Thoracic aorta (tissue), 2 donors: ENCODE data around the gene MARK4. TPM values are rescaled to one million over a fixed set of nuclear protein-coding genes. Genes with fewer than 3 reads are reported as not detected.
"Not testable (repeated sequence)": the region's sequence is repeated elsewhere in the genome, so short reads cannot be mapped to it uniquely, and the experiment has no call there.

ENCODE experiments used
- ATAC-seq: fragments of 150-250 bp; one replicate; pipeline ENCODE4 v1.8.0; 2017; ENCODE audit warnings: low read depth; ENCODE audit not compliant: insufficient number of reproducible peaks, low FRiP score
- DNase-seq: peaks from one replicate; pipeline ENCODE4 v3.0.0-alpha.2; 2020; ENCODE audit warnings: low spot score
- H3K27ac ChIP-seq, 2 donors: fragments of 200-600 bp; sonication (generic); 1 replicate in 1 of 2; 2 replicates in 1 of 2; pipeline ENCODE4 v1.5.1; 2016; ENCODE audit warnings: mild to moderate bottlenecking in 2 of 2, moderate library complexity in 2 of 2
- H3K27me3 ChIP-seq: fragments of 200-600 bp; sonication (generic); replicated peaks from 2 replicates; pipeline ENCODE4 v1.6.0; 2016; ENCODE audit warnings: mild to moderate bottlenecking; ENCODE audit not compliant: insufficient read depth
- H3K36me3 ChIP-seq: fragments of 200-600 bp; sonication (generic); one replicate; pipeline ENCODE4 v1.5.1; 2016
- H3K4me1 ChIP-seq, 2 donors: fragments of 200-600 bp; sonication (generic); 1 replicate in 1 of 2; 2 replicates in 1 of 2; pipeline versions ENCODE4 v1.5.1 to v1.6.0; 2016; ENCODE audit warnings: low read depth in 2 of 2, mild to moderate bottlenecking in 1 of 2; ENCODE audit not compliant: control insufficient read depth in 1 of 2
- H3K4me3 ChIP-seq: fragments of 200-600 bp; sonication (generic); 2 replicates; pipeline ENCODE4 v1.5.1; 2016; ENCODE audit warnings: mild to moderate bottlenecking
- H3K9me3 ChIP-seq: fragments of 200-600 bp; sonication (generic); 2 replicates; pipeline ENCODE4 v1.5.1; 2016
- total RNA-seq, 2 donors: library from RNA; depleted of rRNA; stranded (reverse); fragments of >200 nt; gene quantifications; one replicate each; pipeline versions ENCODE4 v1.1.0 to v1.2.3, GENCODE V29; 2016
- TF ChIP-seq, protein P1 (sequence below): fragments of 200-600 bp; sonication (generic); IDR thresholded peaks from one replicate; pipeline ENCODE4 v1.5.1; 2019; ENCODE audit warnings: antibody characterized with exemption

Gene MARK4
- total RNA-seq, 2 donors from 2014 or later: 24.1 to 36.2 TPM

DNA sequence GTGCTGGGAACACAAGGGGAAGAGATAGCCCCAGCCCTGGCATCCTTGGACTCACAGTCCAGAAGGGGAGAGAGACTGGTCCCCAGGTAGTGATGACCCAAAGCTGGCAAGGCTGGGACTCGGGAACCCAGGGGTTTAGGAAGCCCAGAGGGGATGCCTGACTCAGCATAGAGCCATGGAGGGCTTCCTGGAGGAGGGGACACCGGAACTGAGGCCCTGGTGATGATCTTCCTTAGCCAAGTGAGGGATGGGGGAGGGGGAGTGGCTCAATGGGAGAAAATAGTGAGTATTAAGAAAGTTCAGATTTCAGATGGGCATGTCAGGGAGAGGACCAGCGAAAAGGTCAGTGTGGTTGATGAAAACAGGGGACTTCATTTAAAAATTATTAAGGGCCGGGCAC is 32.6 kb upstream of the MARK4 start:
- ATAC-seq: no peak
- no peaks in the 10 kb centered on the region for H3K9me3 ChIP-seq
- H3K27me3 ChIP-seq: no peaks in the 10 kb centered on the region
- TF ChIP-seq, protein P1, sequence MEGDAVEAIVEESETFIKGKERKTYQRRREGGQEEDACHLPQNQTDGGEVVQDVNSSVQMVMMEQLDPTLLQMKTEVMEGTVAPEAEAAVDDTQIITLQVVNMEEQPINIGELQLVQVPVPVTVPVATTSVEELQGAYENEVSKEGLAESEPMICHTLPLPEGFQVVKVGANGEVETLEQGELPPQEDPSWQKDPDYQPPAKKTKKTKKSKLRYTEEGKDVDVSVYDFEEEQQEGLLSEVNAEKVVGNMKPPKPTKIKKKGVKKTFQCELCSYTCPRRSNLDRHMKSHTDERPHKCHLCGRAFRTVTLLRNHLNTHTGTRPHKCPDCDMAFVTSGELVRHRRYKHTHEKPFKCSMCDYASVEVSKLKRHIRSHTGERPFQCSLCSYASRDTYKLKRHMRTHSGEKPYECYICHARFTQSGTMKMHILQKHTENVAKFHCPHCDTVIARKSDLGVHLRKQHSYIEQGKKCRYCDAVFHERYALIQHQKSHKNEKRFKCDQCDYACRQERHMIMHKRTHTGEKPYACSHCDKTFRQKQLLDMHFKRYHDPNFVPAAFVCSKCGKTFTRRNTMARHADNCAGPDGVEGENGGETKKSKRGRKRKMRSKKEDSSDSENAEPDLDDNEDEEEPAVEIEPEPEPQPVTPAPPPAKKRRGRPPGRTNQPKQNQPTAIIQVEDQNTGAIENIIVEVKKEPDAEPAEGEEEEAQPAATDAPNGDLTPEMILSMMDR: no peak
- no peak for DNase-seq
- H3K4me3 ChIP-seq: no peak overlapping the region
- H3K27ac ChIP-seq: no peak overlapping the region
- peaks cover 6 to 8% of the 10 kb centered on the region in 2 donors for H3K4me1 ChIP-seq
- H3K36me3 ChIP-seq: no peaks in the 10 kb centered on the region

DNA sequence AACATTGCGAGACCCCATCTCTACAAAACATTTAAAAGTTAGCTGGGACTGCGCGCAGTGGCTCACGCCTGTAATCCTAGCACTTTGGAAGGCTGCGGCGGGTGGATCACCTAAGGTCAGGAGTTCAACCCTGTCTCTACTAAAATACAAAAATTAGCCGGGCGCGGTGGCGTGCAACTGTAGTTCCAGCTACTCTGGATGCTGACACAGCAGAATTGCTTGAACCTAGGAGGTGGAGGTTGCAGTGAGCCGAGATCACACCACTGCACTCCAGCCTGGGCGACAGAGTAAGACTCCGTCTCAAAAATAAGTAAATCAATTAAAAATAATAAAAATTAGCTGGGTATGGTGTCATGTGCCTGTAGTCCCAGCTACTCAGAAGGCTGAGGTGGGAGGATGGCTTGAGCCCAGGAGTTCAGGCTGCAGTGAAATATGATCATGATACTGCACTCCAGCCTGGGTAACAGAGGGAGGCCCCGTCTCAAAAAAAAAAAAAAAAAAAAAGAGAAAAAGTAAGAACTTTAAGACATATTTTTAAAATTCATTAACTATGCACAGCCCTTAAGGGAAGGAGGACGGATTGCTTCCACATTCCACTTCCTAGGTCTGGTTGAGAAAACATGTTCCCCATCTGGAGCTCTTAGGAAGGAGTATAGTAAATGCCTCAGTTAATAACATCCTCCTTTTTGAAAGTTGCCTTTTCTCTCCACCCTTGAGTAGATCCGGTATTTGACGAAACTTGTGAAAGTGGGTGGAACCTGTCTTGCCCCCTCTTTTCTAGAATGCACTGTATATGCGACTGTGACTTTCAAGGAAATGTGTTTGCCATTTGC is 31.9 kb upstream of the MARK4 start:
- ATAC-seq: no peak
- Histone ChIP-seq H3K9me3 (no peaks in the 10 kb centered on the region), H3K4me1 (peaks cover 6 to 8% of the 10 kb centered on the region in 2 donors), H3K36me3 (no peaks in the 10 kb centered on the region), H3K27me3 (no peaks in the 10 kb centered on the region), H3K4me3 (no peak overlapping the region), H3K27ac (no peak overlapping the region)
- no peak for DNase-seq
- TF ChIP-seq, protein P1: no peak

DNA sequence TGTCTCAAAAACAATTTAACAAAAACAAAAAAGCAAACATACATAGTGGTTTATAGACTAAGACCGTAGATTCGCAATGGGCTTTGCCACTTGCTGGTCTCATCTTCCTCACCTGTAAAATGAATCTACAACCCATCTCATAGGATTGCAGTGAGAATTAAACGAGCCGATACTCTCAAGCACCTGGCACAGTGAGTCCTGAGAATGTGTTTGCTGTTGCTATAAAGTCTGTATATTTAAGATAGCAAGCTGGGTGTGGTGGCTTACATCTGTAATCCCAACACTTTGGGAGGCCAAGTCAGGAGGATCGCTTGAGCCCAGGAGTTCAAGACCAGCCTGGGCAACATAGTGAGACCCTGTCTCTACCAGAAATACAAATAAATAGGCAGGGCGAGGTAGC is 28.3 kb upstream of the MARK4 start:
- no peaks in the 10 kb centered on the region for H3K36me3 ChIP-seq
- H3K9me3 ChIP-seq: no peaks in the 10 kb centered on the region
- ATAC-seq (no peak), DNase-seq (no peak)
- TF ChIP-seq, protein P1: no peak
- H3K27ac ChIP-seq: no peak overlapping the region
- H3K4me3 ChIP-seq: no peak overlapping the region
- H3K27me3 ChIP-seq: no peaks in the 10 kb centered on the region
- H3K4me1 ChIP-seq: peaks cover 0 to 1% of the 10 kb centered on the region in 2 donors

DNA sequence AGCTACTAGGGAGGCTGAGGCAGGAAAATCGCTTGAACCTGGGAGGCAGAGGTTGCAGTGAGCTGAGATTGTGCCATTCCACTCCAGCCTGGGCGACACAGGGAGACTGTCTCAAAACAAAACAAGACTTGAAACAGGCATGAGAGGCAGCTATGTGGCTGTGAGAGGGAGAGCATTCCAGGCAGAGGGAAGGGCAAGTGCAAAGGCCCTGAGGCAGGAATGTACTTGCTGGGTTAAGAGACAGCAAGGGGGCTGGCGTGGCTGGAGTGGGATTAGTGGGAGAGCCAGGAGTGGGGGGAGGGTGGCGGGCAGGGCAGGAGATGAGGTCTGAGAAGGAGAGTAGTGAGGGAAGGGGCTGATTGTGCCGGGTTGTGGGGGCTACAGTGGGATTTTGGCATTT is 27.2 kb upstream of the MARK4 start:
- no peaks in the 10 kb centered on the region for H3K4me1 ChIP-seq
- H3K27ac ChIP-seq: no peak overlapping the region
- TF ChIP-seq, protein P1: no peak
- ATAC-seq (no peak), DNase-seq (no peak)
- no peaks in the 10 kb centered on the region for H3K9me3 ChIP-seq
- H3K36me3 ChIP-seq: no peaks in the 10 kb centered on the region
- H3K4me3 ChIP-seq: no peak overlapping the region
- no peaks in the 10 kb centered on the region for H3K27me3 ChIP-seq

DNA sequence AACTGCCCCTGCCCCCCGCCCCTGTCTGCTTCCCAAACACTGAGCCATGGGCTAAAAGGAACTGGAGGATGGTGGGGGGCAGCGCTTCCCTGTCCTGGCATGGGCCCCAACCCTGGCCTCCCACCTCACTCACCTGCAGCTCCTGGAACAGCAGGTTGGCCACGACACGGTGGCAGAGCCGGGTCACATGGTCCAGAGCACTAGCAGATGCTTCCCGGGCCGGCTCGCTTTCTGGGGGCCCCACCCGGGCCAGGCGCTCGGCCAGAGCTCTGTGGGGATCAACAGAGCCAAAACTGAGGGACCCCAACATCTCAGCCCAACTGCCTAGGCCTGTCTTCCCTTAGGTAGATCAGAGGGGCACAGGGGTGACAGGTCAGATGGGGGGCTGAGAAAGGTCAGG is 26.4 kb upstream of the MARK4 start:
- Histone ChIP-seq H3K36me3 (no peaks in the 10 kb centered on the region), H3K4me3 (no peak overlapping the region), H3K27me3 (no peaks in the 10 kb centered on the region), H3K9me3 (no peaks in the 10 kb centered on the region), H3K4me1 (no peaks in the 10 kb centered on the region), H3K27ac (no peak overlapping the region)
- no peak for DNase-seq
- TF ChIP-seq, protein P1: no peak
- no peak for ATAC-seq

DNA sequence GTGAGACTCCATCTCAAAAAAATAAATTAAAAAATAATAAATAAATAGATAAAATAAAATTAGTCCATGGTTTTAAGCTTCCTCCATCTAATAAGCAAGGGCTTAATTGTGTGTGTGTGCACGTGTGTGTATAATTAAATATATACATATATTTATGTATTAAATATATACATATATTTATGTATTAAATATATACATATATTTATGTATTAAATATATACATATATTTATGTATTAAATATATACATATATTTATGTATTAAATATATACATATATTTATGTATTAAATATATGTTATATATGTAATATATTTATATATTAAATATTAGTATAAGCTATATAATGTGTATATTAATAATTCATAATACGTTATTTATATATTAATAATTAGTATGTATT is 22.0 kb upstream of the MARK4 start:
- not testable (repeated sequence) for ATAC-seq, H3K9me3 ChIP-seq, H3K27me3 ChIP-seq, H3K4me3 ChIP-seq, H3K27ac ChIP-seq, H3K4me1 ChIP-seq, DNase-seq, H3K36me3 ChIP-seq
